HG02884 (cell line): Measurements from ENCODE around the gene DNER.
"Not testable (repeated sequence)": the region's sequence is repeated elsewhere in the genome, so short reads cannot be mapped to it uniquely, and the experiment has no call there.

Source experiments
- ATAC-seq: cut with Tn5 transposase; IDR thresholded peaks from one replicate; pipeline ENCODE4 v1.9.1; 2021; ENCODE audit warnings: mild to moderate bottlenecking, moderate library complexity; ENCODE audit not compliant: unreplicated experiment

The DNER gene

GRCh38 chr2:229627728-229628127 lies 86.6 kb downstream of the DNER start:
- ATAC-seq: no peak

GRCh38 chr2:229622495-229623355 lies 91.6 kb downstream of the DNER start:
- no peak for ATAC-seq

- no peak for ATAC-seq
These were observed 93.6 kb downstream of the DNER start for GRCh38 chr2:229620759-229621158.

- ATAC-seq: no peak
These were observed 94.1 kb downstream of the DNER start for GRCh38 chr2:229620289-229620688.

- no peak for ATAC-seq
These were observed 97.9 kb downstream of the DNER start for GRCh38 chr2:229616433-229616832.

- ATAC-seq: not testable (repeated sequence)
These were observed 100.3 kb downstream of the DNER start for GRCh38 chr2:229614021-229614420.

- no peak for ATAC-seq
These were observed 101.9 kb downstream of the DNER start for GRCh38 chr2:229612384-229612971.

- ATAC-seq: no peak
These were observed 103.0 kb downstream of the DNER start for GRCh38 chr2:229611360-229611759.

GRCh38 chr2:229610872-229611271 lies 103.5 kb downstream of the DNER start:
- no peak for ATAC-seq

- no peak for ATAC-seq
These were observed 104.0 kb downstream of the DNER start for GRCh38 chr2:229610333-229610732.

- ATAC-seq: no peak
These were observed 112.4 kb downstream of the DNER start for GRCh38 chr2:229601936-229602335.

GRCh38 chr2:229601396-229601795 lies 113.0 kb downstream of the DNER start:
- no peak for ATAC-seq

- no peak for ATAC-seq
These were observed 116.1 kb downstream of the DNER start for GRCh38 chr2:229598227-229598626.

GRCh38 chr2:229596796-229597195 lies 117.6 kb downstream of the DNER start:
- no peak for ATAC-seq

- ATAC-seq: no peak
These were observed 122.7 kb downstream of the DNER start for GRCh38 chr2:229591611-229592010.

GRCh38 chr2:229586746-229587705 lies 127.3 kb downstream of the DNER start:
- ATAC-seq: peak; percentile 90

- ATAC-seq: no peak
These were observed 128.3 kb downstream of the DNER start for GRCh38 chr2:229586012-229586411.

GRCh38 chr2:229582151-229582550 lies 132.2 kb downstream of the DNER start:
- no peak for ATAC-seq

- no peak for ATAC-seq
These were observed 136.1 kb downstream of the DNER start for GRCh38 chr2:229578052-229578846.

GRCh38 chr2:229575569-229576315 lies 138.6 kb downstream of the DNER start:
- ATAC-seq: no peak
